SIG-M5 treated with dmso at 0.1 percent for 504 hours (cell line): Measurements from ENCODE around the gene TADA2A.

ENCODE experiments used
- DNase-seq: peaks from one replicate; lab custom pipeline; 2025; ENCODE audit not compliant: unreplicated experiment; lab: John Stamatoyannopoulos, UW

Gene TADA2A

DNA sequence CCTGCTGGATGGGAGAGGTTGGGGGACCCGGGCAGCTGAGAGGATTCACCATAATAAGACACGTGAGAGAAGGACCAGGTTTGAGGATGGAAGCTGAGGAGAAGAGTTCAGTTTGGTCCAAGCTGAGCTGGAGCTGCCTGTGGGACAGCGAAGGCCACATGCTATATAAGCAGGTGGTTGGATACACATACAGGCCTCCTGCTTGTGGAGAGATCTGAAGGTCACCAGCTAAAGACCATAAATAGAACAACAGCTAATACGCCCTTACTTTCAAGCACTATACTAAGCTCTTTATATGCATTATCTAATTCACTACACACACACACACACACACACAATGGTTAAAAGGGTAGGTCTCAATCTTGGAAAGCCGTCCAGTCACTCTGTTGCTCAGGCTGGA, 115.1 kb downstream of the TADA2A start:
- DNase-seq = no peak

DNA sequence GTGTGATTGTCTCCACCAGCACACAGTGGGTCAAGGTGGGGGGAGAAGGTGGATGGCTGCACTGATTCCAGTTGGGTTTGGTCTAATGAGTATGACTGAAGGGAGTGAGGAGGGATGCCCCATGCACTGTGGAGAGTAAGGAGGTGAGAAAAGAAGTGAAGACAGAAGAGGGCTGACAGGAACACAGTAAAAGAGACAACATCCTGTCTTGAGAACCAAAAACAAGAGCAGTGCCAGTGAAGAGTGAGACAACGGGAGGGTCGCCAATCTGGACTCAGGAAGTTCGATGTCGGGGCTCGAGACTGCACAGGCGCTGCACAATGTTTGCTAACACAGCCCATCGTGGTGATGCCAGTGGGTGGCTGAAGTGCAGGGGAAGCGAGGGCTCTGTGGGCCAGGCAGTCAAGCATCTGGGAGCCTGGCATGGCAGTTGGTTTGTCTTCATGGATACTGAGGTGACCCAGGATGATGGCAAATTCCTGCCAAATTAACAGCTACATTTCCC, 117.1 kb downstream of the TADA2A start:
- DNase-seq = no peak

DNA sequence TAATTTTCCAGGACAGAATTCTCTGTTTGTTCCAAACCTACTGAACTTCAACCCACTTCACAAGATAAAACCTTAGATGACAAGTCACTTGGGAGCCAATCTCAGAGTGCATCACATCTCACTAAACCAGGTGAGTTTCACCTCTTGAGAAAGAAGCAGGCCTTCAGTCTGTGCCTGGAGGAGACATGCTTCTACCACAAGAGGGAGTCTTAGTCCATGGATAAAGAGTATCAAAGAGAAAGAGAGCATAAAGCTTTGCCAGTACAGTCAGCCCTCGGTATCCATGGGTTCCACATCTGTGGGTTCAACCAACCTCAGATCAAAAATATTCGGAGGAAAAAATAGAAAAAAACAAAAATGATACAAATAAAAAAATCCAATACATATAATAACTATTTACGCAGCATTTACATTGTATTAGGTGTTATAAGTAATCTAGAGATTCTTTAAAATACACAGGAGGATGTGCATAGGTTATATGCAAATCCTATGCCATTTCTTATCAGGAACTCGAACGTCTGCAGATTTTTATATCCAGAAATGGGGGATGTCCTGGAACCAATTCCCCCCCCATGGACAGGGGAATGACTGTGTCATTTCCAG, 120.7 kb downstream of the TADA2A start:
- peak; percentile 58 for DNase-seq
